T-helper 1 cell treated with Interleukin-12 subunit alpha and Interleukin-12 subunit beta and Interleukin-4 antibody, amounts not matched to agents 30 μg/mL and 1 μg/mL, for 36 hours (primary cell): ENCODE measurements around the gene CHCHD6.

Source experiments
- H3K27ac Mint-ChIP-seq: one replicate; pipeline ENCODE4 v1.8.0; 2021; ENCODE audit warnings: mild to moderate bottlenecking, mixed read lengths
- H3K27me3 Mint-ChIP-seq: one replicate; pipeline ENCODE4 v1.8.0; 2021; ENCODE audit warnings: low read depth, mixed read lengths
- H3K36me3 Mint-ChIP-seq: one replicate; pipeline ENCODE4 v1.8.0; 2021; ENCODE audit warnings: low read depth, mixed read lengths
- H3K4me1 Mint-ChIP-seq: one replicate; pipeline ENCODE4 v1.8.0; 2021; ENCODE audit warnings: low read depth, mixed read lengths
- H3K4me3 Mint-ChIP-seq: one replicate; pipeline ENCODE4 v1.8.0; 2021; ENCODE audit warnings: mild to moderate bottlenecking, moderate library complexity, mixed read lengths
- H3K9me3 Mint-ChIP-seq: one replicate; pipeline ENCODE4 v1.8.0; 2021; ENCODE audit warnings: mixed read lengths

The CHCHD6 gene

GRCh38 chr3:126816986-126817777 lies 113.1 kb downstream of the CHCHD6 start:
- H3K27ac Mint-ChIP-seq = no peak overlapping the region
- no peaks in the 10 kb centered on the region for H3K4me1 Mint-ChIP-seq
- H3K36me3 Mint-ChIP-seq = no peaks in the 10 kb centered on the region
- H3K9me3 Mint-ChIP-seq = no peaks in the 10 kb centered on the region
- no peaks in the 10 kb centered on the region for H3K27me3 Mint-ChIP-seq
- H3K4me3 Mint-ChIP-seq = no peak overlapping the region

- H3K36me3 Mint-ChIP-seq = no peaks in the 10 kb centered on the region
- H3K27me3 Mint-ChIP-seq = no peaks in the 10 kb centered on the region
- H3K27ac Mint-ChIP-seq = no peak overlapping the region
- no peak overlapping the region for H3K4me3 Mint-ChIP-seq
- no peaks in the 10 kb centered on the region for H3K9me3 Mint-ChIP-seq
- H3K4me1 Mint-ChIP-seq = no peaks in the 10 kb centered on the region
Observed at GRCh38 chr3:126817781-126818180, 113.7 kb downstream of the CHCHD6 start.

GRCh38 chr3:126818400-126819095 lies 114.5 kb downstream of the CHCHD6 start:
- no peaks in the 10 kb centered on the region for H3K27me3 Mint-ChIP-seq

GRCh38 chr3:126826693-126827092 lies 122.7 kb downstream of the CHCHD6 start:
- Mint-ChIP-seq H3K4me3 (no peak overlapping the region), H3K27ac (no peak overlapping the region), H3K27me3 (no peaks in the 10 kb centered on the region), H3K4me1 (peaks cover 5% of the 10 kb centered on the region), H3K9me3 (no peaks in the 10 kb centered on the region), H3K36me3 (no peaks in the 10 kb centered on the region)

More at GRCh38 chr3:126818400-126819095, 114.5 kb downstream of the CHCHD6 start:
- Mint-ChIP-seq H3K27ac (no peak overlapping the region), H3K4me3 (no peak overlapping the region), H3K9me3 (no peaks in the 10 kb centered on the region), H3K36me3 (no peaks in the 10 kb centered on the region), H3K4me1 (no peaks in the 10 kb centered on the region)

GRCh38 chr3:126827121-126827520 lies 123.1 kb downstream of the CHCHD6 start:
- H3K27me3 Mint-ChIP-seq = no peaks in the 10 kb centered on the region
- peaks cover 5% of the 10 kb centered on the region for H3K4me1 Mint-ChIP-seq
- H3K9me3 Mint-ChIP-seq = no peaks in the 10 kb centered on the region
- H3K4me3 Mint-ChIP-seq = no peak overlapping the region
- no peaks in the 10 kb centered on the region for H3K36me3 Mint-ChIP-seq
- H3K27ac Mint-ChIP-seq = no peak overlapping the region

GRCh38 chr3:126828306-126828705 lies 124.3 kb downstream of the CHCHD6 start:
- H3K27me3 Mint-ChIP-seq = no peaks in the 10 kb centered on the region
- no peak overlapping the region for H3K4me3 Mint-ChIP-seq
- H3K36me3 Mint-ChIP-seq = no peaks in the 10 kb centered on the region
- no peak overlapping the region for H3K27ac Mint-ChIP-seq
- H3K9me3 Mint-ChIP-seq = no peaks in the 10 kb centered on the region
- peaks cover 5% of the 10 kb centered on the region for H3K4me1 Mint-ChIP-seq

GRCh38 chr3:126832933-126833332 lies 128.9 kb downstream of the CHCHD6 start:
- Mint-ChIP-seq H3K4me3 (no peak overlapping the region), H3K36me3 (no peaks in the 10 kb centered on the region), H3K27me3 (no peaks in the 10 kb centered on the region), H3K27ac (no peak overlapping the region), H3K9me3 (no peaks in the 10 kb centered on the region), H3K4me1 (peaks cover 5% of the 10 kb centered on the region)

- no peaks in the 10 kb centered on the region for H3K9me3 Mint-ChIP-seq
- no peak overlapping the region for H3K27ac Mint-ChIP-seq
- H3K36me3 Mint-ChIP-seq = no peaks in the 10 kb centered on the region
- H3K4me1 Mint-ChIP-seq = no peaks in the 10 kb centered on the region
- no peaks in the 10 kb centered on the region for H3K27me3 Mint-ChIP-seq
- H3K4me3 Mint-ChIP-seq = no peak overlapping the region
Observed at GRCh38 chr3:126834596-126835471, 130.8 kb downstream of the CHCHD6 start.

GRCh38 chr3:126835472-126836219 lies 131.6 kb downstream of the CHCHD6 start:
- Mint-ChIP-seq H3K4me1 (no peaks in the 10 kb centered on the region), H3K4me3 (no peak overlapping the region), H3K27me3 (no peaks in the 10 kb centered on the region), H3K27ac (no peak overlapping the region), H3K9me3 (no peaks in the 10 kb centered on the region), H3K36me3 (no peaks in the 10 kb centered on the region)

- Mint-ChIP-seq H3K36me3 (no peaks in the 10 kb centered on the region), H3K4me3 (no peak overlapping the region), H3K9me3 (no peaks in the 10 kb centered on the region), H3K27ac (no peak overlapping the region), H3K4me1 (no peaks in the 10 kb centered on the region), H3K27me3 (no peaks in the 10 kb centered on the region)
Observed at GRCh38 chr3:126836220-126836860, 132.3 kb downstream of the CHCHD6 start.

- Mint-ChIP-seq H3K27ac (no peak overlapping the region), H3K4me1 (no peaks in the 10 kb centered on the region), H3K9me3 (no peaks in the 10 kb centered on the region), H3K27me3 (no peaks in the 10 kb centered on the region), H3K4me3 (no peak overlapping the region), H3K36me3 (no peaks in the 10 kb centered on the region)
Observed at GRCh38 chr3:126837773-126838172, 133.7 kb downstream of the CHCHD6 start.

GRCh38 chr3:126845920-126846715 lies 142.1 kb downstream of the CHCHD6 start:
- H3K9me3 Mint-ChIP-seq = no peaks in the 10 kb centered on the region
- no peaks in the 10 kb centered on the region for H3K36me3 Mint-ChIP-seq
- H3K4me1 Mint-ChIP-seq = no peaks in the 10 kb centered on the region
- H3K4me3 Mint-ChIP-seq = no peak overlapping the region
- H3K27ac Mint-ChIP-seq = no peak overlapping the region
- no peaks in the 10 kb centered on the region for H3K27me3 Mint-ChIP-seq

- no peak overlapping the region for H3K4me3 Mint-ChIP-seq
- H3K27ac Mint-ChIP-seq = no peak overlapping the region
- H3K36me3 Mint-ChIP-seq = no peaks in the 10 kb centered on the region
- no peaks in the 10 kb centered on the region for H3K9me3 Mint-ChIP-seq
- no peaks in the 10 kb centered on the region for H3K27me3 Mint-ChIP-seq
- no peaks in the 10 kb centered on the region for H3K4me1 Mint-ChIP-seq
Observed at GRCh38 chr3:126847061-126847460, 143.0 kb downstream of the CHCHD6 start.
